H54 (cell line): ENCODE measurements around the gene ALDH3B1.

Experiments
- DNase-seq: peaks from one replicate; pipeline ENCODE4 v3.0.0; 2011; ENCODE audit warnings: low spot score, mixed read lengths; ENCODE audit not compliant: insufficient read length
- FAIRE-seq: peaks from 3 replicates; lab custom pipeline; 2011; peaks lifted over from hg19 to GRCh38; lab: Jason Lieb, UNC
- POLR2A ChIP-seq: IDR thresholded peaks from 2 replicates; pipeline ENCODE4 v1.6.1; 2011; ENCODE audit warnings: low read depth, mild to moderate bottlenecking, low read length

ALDH3B1 gene

DNA sequence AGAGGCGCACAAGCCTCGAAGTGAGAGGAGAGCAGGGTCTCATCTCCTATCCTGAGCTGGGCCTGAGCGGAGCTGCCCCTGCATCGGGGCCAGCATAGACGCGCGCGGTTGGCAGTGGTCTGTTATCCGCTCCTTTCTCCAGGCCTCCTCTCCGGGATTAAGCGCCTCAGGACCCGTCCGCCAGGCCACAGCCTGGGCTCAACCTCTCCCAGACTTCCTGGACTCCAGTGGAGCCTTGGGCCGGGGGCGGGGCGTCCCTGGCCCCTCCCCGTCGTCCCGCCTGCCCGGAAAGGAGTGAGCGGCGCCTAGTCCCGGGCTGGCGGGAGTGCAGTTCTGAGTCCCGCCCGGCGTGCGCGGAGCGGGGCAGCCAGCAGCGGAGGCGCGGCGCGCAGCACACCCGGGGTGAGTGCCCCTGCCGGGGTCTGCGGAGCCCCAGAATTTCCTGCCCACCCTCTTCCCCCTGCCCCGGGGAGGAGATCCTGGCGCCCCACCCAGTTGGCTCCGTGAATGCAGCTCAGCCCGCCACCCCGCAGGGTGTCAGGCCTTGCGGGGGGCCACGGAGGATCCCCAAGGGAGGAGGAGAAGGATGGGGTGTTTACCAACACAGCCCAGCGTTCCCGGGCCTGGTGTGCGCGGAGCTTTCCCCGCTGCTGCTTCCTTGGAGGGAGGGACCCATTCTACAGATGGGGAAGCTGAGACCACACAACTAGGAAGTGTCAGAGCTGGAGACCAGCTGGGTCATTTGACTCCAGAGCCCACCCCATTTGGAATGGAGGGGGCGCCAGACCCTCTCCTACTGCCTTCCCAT lies 28.8 kb downstream of the ALDH3B1 start, which contains the start of gene TCIRG1:
Gene TCIRG1, plus strand, starts transcription at position 308 of the 808 bp plus-strand sequence. CDS start 2,247 bp downstream, outside the sequence.
- FAIRE-seq = no peak
- DNase-seq = peak; percentile 95
- TF ChIP-seq POLR2A = peak; percentile 93

DNA sequence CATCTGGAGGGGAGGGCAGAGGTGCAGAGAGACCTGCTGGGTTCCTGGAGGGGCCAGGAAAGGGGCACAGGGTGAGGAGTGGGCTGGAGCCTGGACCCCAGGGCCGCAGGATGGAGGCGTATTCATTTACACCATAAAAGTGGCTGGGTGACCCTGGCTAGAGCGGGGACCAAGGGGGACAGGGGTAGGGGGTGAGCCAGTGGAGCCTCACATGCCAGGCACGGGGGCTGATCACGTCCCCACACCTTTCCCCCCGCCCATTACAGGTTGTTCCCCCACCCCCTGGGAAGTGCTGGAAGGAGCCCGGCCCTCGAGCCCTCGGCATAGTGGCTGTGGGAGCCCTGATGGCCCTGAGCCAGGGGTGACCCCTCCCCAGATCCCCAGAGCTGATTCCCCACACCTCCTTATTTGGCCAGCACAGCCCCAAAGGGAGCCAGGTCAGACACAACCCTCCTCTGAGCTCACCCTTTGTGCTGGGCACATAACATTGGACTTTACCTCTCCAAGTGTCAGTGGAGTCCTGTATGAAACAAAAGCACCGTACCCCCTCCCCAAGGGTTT lies 29.5 kb downstream of the ALDH3B1 start:
- TF ChIP-seq POLR2A = no peak
- no peak for DNase-seq
- FAIRE-seq = no peak

DNA sequence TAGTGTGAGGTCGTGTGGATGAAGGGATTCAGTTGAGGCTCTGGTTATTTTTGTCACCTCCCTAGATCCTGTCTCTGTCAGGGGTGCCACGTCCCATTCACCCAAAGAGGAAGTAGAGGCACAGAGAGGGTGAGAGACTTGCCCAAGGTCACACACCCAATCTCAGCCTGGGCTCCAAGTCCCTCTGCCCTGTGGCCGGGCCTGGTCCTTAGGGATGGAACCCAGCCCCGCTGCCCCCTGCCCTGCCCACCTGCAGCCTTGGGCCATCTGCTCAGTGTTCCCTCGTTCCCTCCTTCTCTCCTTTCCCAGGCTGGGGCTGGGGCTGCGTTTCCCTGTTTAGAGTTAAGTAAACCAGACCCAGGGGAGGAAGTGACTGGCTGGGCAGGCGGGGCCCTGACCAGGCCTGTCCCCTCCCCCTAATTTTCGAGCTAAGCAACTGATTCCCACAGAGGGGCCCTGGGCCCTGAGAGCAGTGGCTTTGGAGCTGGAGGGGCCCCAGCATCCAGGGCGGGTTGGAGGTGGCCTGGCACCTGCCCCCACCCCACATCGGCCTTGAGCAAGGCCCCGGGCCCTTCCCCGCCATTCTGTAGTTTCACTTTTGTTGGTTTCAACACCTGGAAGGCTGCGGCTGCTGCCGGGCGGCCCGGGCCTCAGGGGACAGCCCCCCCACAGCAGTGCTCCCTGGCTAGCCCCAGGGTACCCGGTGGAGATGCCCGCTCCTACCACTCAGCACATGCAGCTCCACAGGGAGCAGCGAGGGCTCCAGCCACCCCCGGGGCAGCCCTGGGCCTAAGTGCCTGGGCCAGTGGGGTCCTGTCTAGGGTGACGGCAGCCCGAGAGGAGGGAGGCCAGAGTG lies 30.2 kb downstream of the ALDH3B1 start:
- no peak for FAIRE-seq
- peak; percentile 47 for TF ChIP-seq POLR2A
- DNase-seq = peak; percentile 64

DNA sequence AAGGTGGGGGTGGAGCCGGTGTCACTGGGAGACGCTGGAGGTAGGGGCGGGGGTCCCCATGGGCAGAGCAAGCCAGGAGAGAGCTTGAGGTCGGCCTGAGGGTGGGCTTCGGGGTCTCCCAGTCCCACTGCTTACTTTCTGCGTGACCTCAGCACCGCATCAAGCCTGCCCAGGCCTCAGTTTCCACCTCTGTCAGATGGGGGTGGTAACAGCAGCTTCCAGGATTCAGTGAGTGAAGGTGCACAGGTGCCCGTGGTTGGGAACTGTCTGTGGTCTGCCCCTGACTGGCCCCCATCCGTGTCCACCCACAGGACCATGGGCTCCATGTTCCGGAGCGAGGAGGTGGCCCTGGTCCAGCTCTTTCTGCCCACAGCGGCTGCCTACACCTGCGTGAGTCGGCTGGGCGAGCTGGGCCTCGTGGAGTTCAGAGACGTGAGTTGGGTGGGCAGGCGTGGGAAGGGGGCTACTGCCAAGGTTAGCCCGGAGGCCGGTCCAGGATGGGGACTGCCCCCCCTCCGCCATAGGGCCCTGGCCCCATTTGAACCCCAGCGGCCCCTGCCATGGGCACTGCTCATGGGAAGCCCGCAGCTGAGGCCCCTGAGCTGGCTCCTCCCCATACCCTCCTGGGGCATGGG lies 30.9 kb downstream of the ALDH3B1 start:
- TF ChIP-seq POLR2A = no peak
- FAIRE-seq (no peak), DNase-seq (no peak)

DNA sequence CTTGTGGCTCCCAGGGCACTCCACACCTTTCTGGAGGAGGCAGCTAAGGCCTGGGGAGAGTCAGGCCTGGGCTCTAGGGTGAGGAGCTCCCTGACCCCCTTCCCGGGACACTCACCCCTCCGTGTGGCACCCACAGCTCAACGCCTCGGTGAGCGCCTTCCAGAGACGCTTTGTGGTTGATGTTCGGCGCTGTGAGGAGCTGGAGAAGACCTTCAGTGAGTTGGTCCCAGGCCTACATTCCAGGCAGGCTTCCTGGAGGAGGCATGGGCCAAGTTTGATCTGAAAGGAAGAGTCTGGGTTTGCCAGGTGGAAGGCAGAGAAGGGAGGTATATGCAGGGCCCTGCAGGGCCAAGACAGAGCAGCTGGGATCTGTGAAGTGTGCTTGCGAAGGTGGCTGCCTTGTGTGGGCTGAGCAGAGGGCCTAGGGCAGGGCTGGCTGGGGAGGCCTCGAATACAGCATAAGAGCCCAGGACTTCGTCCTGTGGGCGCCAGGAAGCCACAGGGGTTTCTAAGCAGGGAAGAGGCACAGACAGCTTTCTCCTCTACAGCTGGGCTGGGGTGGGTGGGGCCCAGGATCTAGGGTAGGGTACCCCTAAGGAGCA lies 31.6 kb downstream of the ALDH3B1 start:
- no peak for DNase-seq
- TF ChIP-seq POLR2A = no peak
- no peak for FAIRE-seq

DNA sequence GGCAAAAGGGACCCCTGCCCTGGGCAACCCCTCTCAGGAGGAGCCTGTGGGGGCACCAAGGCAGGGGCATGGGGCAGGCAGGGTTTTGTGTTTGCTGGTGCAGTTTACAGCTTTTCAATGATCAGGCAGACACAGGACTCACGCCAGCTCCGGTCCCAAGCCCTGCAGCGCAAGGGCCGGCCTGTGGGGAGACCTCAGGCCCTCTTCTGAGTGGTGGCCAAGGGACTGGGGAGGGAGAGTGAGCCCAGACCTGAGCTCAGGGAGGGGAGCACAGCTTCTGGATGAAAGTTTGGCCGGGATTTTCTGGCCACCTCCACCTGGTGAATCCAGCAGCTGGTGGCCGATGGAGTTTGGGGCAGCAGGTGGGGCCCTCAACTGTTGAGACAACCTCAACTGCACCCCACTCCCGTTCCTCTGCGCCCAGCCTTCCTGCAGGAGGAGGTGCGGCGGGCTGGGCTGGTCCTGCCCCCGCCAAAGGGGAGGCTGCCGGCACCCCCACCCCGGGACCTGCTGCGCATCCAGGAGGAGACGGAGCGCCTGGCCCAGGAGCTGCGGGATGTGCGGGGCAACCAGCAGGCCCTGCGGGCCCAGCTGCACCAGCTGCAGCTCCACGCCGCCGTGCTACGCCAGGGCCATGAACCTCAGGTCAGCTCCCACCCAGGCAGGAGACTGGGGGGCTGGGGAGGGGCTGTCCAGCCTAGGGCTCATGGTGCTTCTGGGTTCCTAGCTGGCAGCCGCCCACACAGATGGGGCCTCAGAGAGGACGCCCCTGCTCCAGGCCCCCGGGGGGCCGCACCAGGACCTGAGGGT lies 32.3 kb downstream of the ALDH3B1 start:
- DNase-seq (no peak), FAIRE-seq (no peak)

DNA sequence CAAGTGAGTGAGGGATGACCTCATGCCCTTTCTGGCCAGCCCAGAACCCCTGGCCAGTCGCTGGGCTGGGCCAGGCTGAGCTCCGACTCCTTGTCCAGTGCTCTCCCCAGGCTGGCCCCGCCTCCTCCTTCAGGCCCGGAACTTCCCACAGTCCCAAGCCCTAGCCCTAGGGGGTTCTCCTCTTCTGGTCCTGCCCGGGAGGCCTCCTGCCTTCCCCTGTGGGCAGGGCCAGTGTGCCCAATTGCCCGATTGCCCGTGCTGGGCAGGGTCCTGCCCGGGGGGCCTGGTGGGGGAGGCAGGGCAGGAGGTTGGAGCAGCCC lies 32.9 kb downstream of the ALDH3B1 start:
- FAIRE-seq (no peak), DNase-seq (peak; percentile 76)
- no peak for TF ChIP-seq POLR2A

More for the DNA sequence above, 32.3 kb downstream of the ALDH3B1 start:
- no peak for TF ChIP-seq POLR2A

DNA sequence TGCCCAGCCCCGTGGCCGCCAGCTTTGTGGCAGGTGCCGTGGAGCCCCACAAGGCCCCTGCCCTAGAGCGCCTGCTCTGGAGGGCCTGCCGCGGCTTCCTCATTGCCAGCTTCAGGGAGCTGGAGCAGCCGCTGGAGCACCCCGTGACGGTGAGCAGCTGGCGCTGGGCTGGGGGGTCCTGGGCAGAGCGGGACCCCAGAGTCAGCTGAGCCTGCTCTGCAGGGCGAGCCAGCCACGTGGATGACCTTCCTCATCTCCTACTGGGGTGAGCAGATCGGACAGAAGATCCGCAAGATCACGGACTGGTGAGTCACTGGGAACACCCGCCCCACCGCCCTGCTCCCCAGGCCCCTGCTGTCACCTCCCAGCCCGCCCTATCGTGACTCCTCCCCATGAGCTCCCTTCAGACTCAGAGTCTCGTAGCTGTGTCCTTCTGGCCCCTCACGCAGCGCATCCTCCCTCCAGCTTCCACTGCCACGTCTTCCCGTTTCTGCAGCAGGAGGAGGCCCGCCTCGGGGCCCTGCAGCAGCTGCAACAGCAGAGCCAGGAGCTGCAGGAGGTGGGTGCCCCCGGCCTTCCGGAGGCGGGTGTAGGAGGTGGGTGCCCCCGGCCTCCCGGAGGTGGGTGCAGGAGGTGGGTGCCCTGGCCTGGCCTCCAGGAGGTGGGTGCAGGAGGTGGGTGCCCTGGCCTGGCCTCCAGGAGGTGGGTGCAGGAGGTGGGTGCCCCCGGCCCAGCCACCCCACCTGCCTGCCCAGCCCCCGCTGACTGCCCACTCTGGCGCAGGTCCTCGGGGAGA lies 33.4 kb downstream of the ALDH3B1 start:
- peak; percentile 22; the same call in 1 of the 2 replicates for TF ChIP-seq POLR2A
- peak; percentile 70 for FAIRE-seq
- DNase-seq = peak; percentile 100

DNA sequence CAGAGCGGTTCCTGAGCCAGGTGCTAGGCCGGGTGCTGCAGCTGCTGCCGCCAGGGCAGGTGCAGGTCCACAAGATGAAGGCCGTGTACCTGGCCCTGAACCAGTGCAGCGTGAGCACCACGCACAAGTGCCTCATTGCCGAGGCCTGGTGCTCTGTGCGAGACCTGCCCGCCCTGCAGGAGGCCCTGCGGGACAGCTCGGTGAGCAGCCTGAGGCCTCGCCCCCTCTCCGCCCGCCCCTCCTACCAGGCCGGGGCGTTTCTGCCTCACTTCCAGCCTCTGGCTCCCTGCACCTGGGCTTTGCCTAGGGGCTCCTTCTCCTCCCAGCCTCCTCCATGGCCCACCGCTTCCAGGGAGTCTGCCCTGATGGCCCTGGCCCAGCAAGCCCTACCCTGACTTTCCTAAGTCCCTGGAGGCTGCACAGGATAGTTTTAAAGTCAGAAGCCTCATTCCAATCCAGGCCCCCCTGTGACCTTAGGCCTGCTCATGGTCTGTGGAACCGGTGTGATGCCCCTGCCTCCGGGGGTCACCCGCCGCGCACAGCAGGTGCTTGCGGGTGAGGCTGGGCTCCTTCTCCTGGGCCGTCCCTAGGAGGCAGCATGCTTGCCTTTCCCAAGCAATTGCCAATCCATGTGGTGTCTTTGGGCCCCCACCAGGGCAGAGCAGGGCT lies 34.2 kb downstream of the ALDH3B1 start:
- no peak for TF ChIP-seq POLR2A
- FAIRE-seq = no peak
- DNase-seq = no peak

DNA sequence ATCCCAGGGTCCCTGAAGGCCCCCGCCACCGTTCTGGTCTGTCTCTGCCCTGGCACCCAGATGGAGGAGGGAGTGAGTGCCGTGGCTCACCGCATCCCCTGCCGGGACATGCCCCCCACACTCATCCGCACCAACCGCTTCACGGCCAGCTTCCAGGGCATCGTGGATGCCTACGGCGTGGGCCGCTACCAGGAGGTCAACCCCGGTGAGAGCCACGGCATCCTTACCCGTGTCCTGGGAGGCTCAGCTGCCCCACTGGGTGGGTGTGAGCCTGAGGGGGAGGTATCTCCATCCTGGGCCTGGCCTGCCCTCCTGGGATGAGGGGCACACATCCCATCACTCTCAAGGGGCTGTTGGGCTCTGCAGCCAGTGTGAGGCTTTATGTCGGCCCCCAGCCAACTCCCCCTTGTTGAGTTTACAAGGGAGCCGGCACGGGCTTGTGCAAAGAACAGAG lies 34.8 kb downstream of the ALDH3B1 start:
- FAIRE-seq = no peak
- TF ChIP-seq POLR2A = no peak
- DNase-seq = no peak
